Heart left ventricle (tissue), 13 donors: ENCODE data around the gene VPS52.

Experiments used
- POLR2A ChIP-seq, 2 donors: fragments of 450-650 bp; IDR thresholded peaks; one replicate each; pipeline ENCODE4 v1.6.1; 2017; ENCODE audit warnings: antibody characterized with exemption in 2 of 2, mild to moderate bottlenecking in 2 of 2, moderate library complexity in 2 of 2
- TF ChIP-seq, protein P1 (sequence below), 12 donors: fragments of 200-600 bp; sonication (generic) in 4 of 12; IDR thresholded peaks; one replicate each; pipeline versions ENCODE4 v1.5.0 to v1.8.0; 2018 to 2022; ENCODE audit warnings: antibody characterized with exemption in 12 of 12, mild to moderate bottlenecking in 5 of 12
- donor health status: ischemic (EF 13 %, LVEDD 7.1; RV severe dilation, severe dysfunction).
- donor health status: DM: no; HTN: yes; CAD: no.
- donor health status: DM: no; HTN: no; CAD: no.
- donor health status: ischemic (EF 25% LVEDD 6.9; RV normal size, moderate dysfunction).
- donor health status: ischemic (EF 25% LVEDD 5.7; RV mildly dilated, moderate dysfunction).
- donor health status: ischemic (EF 35%, LVEDD 5.7; RV mildly dilated, moderate dysfunction).
- donor health status: nonischemic (EF 11% LVEDD 7.7; RV severe dilation, severe dysfunction).
- donor health status: DM: yes; HTN: yes; CAD: no.
- donor health status: PGD.
- donor health status: ischemic (EF 29% LVEDD 5.4; RV normal size, mild dysfunction).
- donor health status: nonischemic (EF 23%, LVEDD 6.1; RV moderate dilation, normal function).

DNA sequence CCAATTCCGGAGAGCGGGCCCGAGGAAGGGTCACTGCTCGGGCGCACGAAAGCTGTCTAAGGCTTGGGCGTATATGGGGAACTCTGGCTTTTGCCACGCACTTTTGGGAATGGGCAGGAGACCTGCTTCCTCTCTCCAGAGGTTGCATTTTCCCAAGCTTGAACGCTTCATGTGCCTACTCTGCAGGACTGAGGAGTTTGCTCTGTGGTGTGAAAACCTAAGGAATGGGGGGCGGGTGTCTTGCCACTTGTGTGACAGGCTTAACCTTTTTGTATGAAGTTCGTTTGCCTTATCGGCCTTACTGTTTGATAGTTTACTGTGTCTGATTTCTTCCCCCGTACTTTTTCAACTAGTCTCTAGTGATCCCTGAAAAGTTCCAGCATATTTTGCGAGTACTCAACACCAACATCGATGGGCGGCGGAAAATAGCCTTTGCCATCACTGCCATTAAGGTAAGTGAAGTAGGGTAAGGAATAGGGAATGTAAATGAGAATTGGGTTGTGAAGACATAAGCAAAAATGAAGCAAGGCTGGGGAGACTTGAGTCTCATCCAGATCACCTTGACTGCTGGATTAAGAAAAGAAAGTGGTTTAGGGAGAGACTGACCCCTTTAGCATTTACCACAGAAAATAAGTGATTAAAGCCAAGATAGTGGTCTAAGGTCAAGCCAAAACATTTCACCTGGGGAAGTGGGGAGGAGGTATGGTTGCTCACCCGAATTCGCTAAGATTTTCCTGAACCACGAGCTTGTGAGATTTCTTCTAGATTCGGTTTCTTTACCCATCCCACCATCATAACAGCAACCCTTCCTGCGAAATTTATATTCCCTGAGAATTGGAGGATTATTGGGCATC is 826 bp upstream of the VPS52 start:
- TF ChIP-seq, protein P1, sequence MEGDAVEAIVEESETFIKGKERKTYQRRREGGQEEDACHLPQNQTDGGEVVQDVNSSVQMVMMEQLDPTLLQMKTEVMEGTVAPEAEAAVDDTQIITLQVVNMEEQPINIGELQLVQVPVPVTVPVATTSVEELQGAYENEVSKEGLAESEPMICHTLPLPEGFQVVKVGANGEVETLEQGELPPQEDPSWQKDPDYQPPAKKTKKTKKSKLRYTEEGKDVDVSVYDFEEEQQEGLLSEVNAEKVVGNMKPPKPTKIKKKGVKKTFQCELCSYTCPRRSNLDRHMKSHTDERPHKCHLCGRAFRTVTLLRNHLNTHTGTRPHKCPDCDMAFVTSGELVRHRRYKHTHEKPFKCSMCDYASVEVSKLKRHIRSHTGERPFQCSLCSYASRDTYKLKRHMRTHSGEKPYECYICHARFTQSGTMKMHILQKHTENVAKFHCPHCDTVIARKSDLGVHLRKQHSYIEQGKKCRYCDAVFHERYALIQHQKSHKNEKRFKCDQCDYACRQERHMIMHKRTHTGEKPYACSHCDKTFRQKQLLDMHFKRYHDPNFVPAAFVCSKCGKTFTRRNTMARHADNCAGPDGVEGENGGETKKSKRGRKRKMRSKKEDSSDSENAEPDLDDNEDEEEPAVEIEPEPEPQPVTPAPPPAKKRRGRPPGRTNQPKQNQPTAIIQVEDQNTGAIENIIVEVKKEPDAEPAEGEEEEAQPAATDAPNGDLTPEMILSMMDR (IDR thresholded peaks at IDR 0.05) = no peak
- TF ChIP-seq POLR2A (IDR thresholded peaks at IDR 0.05) = no peak
